Bronchial epithelial cell (primary cell): ENCODE data around the gene KDM4B. TPM values are rescaled to one million over a fixed set of nuclear protein-coding genes. Genes with fewer than 3 reads are reported as not detected.

Source experiments
- DNase-seq: peaks from one replicate; pipeline ENCODE4 v3.0.0-alpha.2; 2010; ENCODE audit warnings: low read depth
- FAIRE-seq: peaks from 2 replicates; lab custom pipeline; 2011; peaks lifted over from hg19 to GRCh38; lab: Jason Lieb, UNC
- H3K27me3 ChIP-seq: 2 replicates; pipeline ENCODE4 v1.5.1; 2011; ENCODE audit warnings: low read length; ENCODE audit not compliant: control insufficient read depth, insufficient read depth
- H3K36me3 ChIP-seq: 2 replicates; pipeline ENCODE4 v1.5.1; 2011; ENCODE audit warnings: low read length; ENCODE audit not compliant: control insufficient read depth, insufficient read depth
- H3K4me3 ChIP-seq: 2 replicates; pipeline ENCODE4 v1.5.1; 2011; ENCODE audit warnings: mild to moderate bottlenecking, low read depth, low read length, control low read depth
- CTCF ChIP-seq: IDR thresholded peaks from 2 replicates; pipeline ENCODE4 v1.5.1; 2011; ENCODE audit warnings: mild to moderate bottlenecking, moderate library complexity, low read length, control low read depth, inconsistent platforms; ENCODE audit not compliant: insufficient read depth, severe bottlenecking
- total RNA-seq: library from RNA; depleted of rRNA; stranded (reverse); fragments of >200 nt; gene quantifications from 2 replicates; pipeline ENCODE4 v1.2.1, GENCODE V29; 2014

The KDM4B gene
- total RNA-seq, 1 donor from 2014 or later = 12.6 TPM

- Histone ChIP-seq H3K4me3 (no peak overlapping the region), H3K36me3 (peaks cover 22% of the 10 kb centered on the region), H3K27me3 (no peaks in the 10 kb centered on the region)
- FAIRE-seq = no peak
- DNase-seq = no peak
- no peak for TF ChIP-seq CTCF
These were observed 147.4 kb downstream of the KDM4B start for GRCh38 chr19:5116292-5116691.

DNA sequence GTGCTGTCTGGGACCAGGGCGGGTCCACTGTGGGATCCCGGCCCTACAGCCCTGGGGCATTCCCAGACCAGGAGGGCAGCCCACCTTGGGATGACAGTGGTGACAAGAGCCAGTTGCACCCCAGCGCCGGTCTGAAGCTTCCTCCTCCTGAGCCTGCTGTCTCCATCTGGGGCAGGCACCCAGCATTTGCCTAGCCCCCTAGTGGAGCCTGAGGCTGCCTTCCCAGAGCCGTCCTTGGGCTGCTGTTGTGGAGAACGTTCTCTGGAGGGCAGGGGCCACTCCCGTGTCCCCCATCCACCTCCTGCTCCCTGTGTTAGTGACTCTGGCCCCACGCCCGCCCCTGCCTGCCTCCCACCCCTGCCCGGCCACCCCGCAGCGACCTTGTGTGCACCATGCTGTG is 148.5 kb downstream of the KDM4B start:
- H3K36me3 ChIP-seq = peaks cover 19% of the 10 kb centered on the region

GRCh38 chr19:5118026-5118425 is 149.1 kb downstream of the KDM4B start:
- DNase-seq (no peak), FAIRE-seq (no peak)
- H3K36me3 ChIP-seq = peaks cover 24% of the 10 kb centered on the region
- no peak for TF ChIP-seq CTCF
- no peak overlapping the region for H3K4me3 ChIP-seq
- no peaks in the 10 kb centered on the region for H3K27me3 ChIP-seq

More for the DNA sequence above, 148.5 kb downstream of the KDM4B start:
- DNase-seq (no peak), FAIRE-seq (no peak)
- no peak for TF ChIP-seq CTCF
- H3K4me3 ChIP-seq = no peak overlapping the region
- H3K27me3 ChIP-seq = no peaks in the 10 kb centered on the region

GRCh38 chr19:5119297-5119998 is 150.5 kb downstream of the KDM4B start:
- Histone ChIP-seq H3K4me3 (no peak overlapping the region), H3K36me3 (peaks cover 18% of the 10 kb centered on the region), H3K27me3 (no peaks in the 10 kb centered on the region)
- FAIRE-seq (no peak), DNase-seq (no peak)
- TF ChIP-seq CTCF = no peak

- no peak overlapping the region for H3K4me3 ChIP-seq
- no peak for TF ChIP-seq CTCF
- FAIRE-seq (no peak), DNase-seq (no peak)
- H3K36me3 ChIP-seq = peaks cover 15% of the 10 kb centered on the region
- no peaks in the 10 kb centered on the region for H3K27me3 ChIP-seq
These were observed 151.4 kb downstream of the KDM4B start for GRCh38 chr19:5120321-5120720.

- TF ChIP-seq CTCF = no peak
- no peak overlapping the region for H3K4me3 ChIP-seq
- FAIRE-seq (no peak), DNase-seq (no peak)
- no peaks in the 10 kb centered on the region for H3K27me3 ChIP-seq
- H3K36me3 ChIP-seq = peaks cover 15% of the 10 kb centered on the region
These were observed 151.9 kb downstream of the KDM4B start for GRCh38 chr19:5120833-5121232.
